GM19455 (cell line): ENCODE data around the gene IFT81.
A peak's percentile ranks its signal among the peaks of the same experiment; 100 is the strongest.
"Not testable (repeated sequence)": the region's sequence is repeated elsewhere in the genome, so short reads cannot be mapped to it uniquely, and the experiment has no call there.

Source experiments
- ATAC-seq: cut with Tn5 transposase; IDR thresholded peaks from one replicate; pipeline ENCODE4 v1.9.1; 2021; ENCODE audit not compliant: unreplicated experiment

IFT81 gene

DNA sequence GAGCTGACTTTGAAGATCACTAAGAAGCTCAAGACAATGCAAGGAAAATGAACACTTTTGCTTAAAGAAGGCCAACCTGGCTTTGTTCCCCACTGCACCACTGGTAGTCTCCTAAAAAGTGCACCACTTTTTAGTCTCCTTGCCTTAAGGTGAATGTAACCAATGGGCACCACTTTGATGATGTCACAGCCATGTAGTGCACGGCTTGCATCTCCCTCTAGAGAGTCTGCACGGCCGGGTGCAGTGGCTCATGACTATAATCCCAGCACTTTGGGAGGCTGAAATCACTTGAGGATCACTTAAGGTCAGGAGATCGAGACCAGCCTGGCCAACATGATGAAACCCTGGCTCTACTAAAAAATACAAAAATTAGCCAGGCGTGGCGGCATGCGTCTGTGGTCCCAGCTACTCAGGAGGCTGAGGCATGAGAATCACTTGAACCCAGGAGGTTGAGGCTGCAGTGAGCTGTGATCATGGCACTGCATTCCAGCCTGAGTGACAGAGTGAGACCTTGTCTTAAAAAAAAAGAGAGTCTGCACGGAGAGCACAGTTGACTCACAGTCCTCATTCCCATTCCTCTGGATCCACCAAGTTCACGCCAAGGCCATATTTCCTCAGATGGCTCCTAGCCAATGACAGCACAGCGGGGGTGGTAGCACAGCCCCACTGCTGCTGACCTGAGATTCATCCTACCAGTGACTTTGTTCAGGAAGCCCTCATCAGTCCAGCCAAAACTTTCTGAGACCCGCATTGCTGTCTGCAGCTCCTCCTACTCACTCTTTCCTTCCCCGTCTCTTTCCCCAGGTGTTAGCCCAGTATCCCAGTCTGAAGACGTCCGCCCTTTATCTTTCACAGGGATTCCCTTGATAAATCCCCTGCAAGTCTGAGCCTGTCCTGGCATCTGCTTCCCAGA, 16.5 kb upstream of the IFT81 start:
- no peak for ATAC-seq

- ATAC-seq: no peak
Measured at GRCh38 chr12:110108309-110109036, 15.7 kb upstream of the IFT81 start.

DNA sequence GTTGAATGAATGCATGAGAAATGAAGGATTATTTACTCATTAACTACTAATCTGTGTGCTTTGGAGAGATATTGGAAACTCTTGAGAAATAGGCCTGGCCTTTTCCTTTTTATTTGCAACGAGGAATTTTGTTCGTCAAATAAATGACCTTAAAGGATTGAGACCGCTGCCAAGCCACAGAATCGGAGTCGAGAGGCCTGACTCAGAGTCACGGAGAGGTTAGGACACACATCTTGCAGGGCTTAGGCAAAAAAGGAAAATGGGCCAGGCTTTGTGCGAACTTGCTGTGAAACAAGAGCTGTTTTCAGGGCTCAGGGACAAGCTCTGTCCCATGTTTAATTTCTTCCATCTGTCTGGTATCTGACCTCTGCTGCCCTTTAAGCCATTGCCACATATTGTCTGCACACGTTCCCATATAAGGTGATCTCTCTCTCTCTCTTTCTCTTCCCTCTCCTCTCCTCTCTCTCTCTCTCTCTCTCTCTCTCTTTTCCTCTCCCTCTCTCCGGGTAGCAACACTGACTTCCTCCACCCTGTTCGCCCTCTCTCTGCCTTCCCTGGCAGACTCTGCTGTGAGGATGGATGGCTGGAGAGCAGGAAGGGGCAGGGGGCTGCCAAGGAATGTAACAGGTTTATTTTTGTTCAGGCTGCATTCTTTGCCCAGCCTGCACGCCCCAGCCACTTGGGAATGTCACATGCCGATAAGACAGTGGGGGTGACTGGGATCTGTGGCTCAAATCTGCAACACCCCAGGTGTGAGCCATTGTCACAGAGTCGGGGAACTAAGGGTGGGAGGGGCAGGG, 14.9 kb upstream of the IFT81 start:
- ATAC-seq: no peak

DNA sequence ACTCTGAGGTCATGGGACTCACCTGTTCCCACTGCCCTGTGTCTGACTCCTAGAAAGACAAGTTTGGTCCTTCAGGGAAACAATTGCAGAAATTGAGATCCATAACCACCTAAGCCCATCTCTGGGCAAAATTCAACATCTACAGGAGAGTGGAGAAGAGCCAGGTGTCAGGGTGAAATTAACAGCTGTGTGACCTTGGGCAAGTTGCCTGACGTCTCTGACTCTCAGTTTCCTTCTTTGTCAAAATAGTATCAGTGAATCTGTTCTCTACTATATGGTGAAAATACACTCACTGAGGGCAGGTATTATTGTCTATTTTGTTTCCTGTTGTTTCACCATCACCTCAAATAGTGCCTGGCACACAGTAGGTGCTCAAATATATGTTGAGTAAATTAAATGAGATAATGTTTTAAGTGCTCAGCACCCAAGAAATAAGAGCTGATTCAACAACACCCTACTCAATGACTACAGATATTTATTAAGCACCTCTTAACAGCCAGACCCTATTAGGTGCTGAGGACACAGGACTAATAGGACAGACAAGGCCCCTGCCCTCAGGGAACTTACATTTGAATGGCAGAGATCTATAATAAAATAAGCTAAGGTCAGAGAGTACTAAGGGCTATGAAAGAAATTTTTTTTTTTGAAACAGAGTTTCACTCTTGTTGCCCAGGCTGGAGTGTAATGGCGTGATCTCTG, 14.2 kb upstream of the IFT81 start:
- no peak for ATAC-seq

- no peak for ATAC-seq
Measured at GRCh38 chr12:110111476-110112334, 12.5 kb upstream of the IFT81 start.

GRCh38 chr12:110112335-110112660, 11.9 kb upstream of the IFT81 start:
- ATAC-seq: no peak

GRCh38 chr12:110114528-110114937, 9.6 kb upstream of the IFT81 start:
- no peak for ATAC-seq

DNA sequence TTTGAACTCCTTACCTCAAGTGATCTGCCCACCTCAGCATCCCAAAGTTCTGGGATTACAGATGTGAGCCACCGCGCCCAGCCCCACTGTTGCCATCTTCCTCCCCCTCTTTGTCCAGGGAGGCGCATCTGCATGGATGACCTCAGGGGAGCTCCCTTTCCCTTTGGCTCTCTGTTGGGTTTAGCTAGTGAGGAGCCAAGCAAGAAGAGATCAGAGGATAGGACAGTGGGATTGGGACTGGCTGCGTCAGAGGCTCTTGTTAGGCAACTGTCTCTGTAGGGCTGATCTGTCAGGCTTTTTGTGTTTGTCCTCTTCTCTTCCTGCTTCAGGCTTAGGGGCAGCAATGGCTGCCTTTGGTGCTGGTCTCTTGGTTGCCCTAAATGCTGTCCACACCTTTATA, 8.5 kb upstream of the IFT81 start:
- ATAC-seq: no peak

GRCh38 chr12:110116623-110117022, 7.5 kb upstream of the IFT81 start:
- ATAC-seq: no peak

DNA sequence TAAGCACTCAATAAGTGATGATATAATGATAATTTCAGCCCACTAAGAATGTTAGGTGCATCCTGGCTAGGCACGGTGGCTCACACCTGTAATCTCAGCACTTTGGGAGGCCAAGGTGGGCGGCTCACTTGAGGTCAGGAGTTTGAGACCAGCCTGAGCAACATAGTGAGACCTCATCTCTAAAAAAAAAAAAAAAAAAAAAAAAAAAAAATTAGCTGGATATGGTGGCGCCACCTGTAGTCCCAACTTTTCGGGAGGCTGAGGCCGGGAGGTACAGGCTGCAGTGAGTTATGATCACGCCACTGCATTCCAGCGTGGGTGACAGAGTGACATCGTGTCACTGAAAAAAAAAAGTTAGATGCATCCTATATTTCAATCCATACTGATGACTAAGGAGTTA, 6.9 kb upstream of the IFT81 start:
- ATAC-seq: not testable (repeated sequence)

DNA sequence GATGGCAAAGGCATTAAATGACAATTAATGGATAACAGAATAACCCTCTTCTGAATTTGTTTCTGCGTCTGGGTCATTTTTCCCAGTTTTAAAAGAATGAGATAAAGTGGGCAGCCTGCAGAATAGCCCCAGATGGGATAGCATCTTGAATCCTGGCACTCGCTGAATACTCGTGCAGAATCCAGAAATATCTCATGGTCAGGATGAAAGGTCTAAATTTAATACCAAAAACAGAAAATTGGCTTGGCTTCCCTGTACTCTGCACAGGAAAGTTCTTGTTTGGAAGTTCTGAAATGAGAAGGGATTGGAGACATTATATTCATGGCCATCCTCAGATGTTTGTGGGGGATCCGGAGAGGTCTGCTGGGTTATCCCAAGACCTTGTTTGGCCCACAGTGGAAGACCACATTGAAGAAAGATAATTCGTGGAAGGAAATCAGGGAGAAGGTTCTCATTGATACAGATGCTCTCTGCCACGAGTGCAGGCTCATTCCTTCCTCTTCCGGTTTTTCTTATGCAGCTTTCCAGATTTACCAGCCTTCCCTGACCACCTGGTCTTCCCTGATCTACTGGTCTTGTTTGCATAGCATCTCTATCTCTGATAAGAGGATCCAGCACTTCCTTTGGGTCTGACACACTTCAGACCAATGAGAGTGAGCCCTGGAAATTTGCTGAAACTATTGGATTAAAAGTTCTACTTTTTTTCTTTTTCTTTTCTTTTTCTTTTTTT, 6.0 kb upstream of the IFT81 start:
- ATAC-seq: no peak

DNA sequence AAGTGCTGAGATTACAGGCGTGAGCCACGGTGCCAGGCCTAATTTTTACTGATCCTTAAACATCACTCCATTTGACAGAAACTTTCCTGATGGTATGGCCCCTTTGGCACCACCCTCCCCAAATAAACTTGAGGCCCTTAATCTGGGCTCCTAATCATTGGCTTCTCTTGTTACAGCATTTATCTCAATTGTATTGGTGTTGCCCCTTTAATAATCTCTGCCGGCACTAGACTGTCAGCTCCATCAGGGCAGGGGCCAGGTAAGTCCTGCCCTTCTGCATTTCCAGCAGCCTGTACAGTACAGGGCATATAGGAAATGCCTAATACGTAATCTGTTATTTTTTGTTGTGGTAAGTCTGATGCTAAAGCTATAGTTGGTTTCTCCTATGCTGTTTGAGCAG, 1.2 kb upstream of the IFT81 start:
- no peak for ATAC-seq

DNA sequence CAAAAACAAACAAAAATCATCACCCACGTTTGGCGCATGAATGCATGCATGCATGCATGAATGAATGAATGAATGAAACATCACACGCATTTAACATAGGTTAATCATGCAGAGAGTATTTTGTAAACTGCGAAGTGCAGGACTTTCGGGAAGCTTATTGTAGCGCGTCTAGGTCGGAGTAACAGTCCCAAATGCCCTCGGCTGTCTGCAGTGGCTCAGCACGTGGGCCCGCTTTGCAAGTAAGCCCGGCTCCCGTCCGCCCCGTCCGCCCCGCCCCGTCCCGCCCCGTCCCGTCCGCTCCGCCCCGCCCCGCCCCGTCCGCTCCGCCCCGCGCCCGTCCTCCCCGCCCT, 263 bp upstream of the IFT81 start:
- ATAC-seq: peak; percentile 56

DNA sequence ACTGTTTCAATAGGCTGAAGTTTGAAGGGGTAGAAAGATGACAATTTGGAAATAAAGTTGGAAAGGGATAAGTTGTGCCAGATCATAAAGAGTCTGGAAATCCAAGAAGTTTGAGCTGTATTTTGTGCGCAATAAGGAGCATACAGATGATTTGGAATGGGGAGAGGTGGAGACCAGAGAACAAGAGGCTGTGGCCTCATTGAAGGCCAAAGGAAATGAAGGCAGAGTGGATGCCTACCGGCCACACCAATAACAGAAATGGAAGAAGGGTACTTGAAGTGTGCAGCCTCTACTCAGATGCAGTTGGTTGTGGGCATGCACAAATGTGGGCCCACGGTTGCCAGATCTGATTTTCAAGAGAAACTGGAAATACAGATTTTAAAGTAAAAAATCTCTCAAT, 2.4 kb downstream of the IFT81 start:
- ATAC-seq: no peak

DNA sequence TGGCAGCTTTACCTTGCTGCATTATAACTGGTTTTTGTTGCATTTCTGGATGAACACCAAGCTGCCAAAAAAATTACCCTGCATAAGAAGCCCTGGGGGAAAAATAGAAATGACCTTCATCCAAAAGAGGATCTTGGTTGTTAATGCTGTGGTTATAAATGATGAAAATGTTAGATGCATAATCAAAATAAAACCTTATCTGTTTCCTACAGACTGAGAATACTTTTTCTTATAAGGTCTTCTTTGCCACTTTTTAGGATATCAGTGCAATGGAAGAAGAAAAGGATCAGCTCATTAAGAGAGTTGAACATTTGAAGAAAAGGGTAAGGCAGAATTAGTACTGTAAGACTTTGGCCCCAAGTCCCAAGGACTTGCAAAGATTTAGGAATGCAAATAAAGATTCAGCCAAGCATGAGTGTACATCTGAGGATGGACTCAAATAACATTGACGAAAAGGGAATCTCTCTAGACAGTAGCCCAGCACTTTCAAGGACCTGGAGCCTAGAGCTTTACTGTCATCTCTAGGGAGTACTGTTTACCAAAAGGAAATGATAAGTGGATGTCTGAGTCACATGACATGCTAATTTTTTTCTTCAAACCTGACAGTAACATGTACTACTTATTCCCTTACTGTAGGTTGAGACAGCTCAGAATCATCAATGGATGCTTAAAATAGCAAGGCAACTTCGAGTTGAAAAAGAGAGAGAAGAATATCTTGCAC, 10.7 kb downstream of the IFT81 start:
- no peak for ATAC-seq

DNA sequence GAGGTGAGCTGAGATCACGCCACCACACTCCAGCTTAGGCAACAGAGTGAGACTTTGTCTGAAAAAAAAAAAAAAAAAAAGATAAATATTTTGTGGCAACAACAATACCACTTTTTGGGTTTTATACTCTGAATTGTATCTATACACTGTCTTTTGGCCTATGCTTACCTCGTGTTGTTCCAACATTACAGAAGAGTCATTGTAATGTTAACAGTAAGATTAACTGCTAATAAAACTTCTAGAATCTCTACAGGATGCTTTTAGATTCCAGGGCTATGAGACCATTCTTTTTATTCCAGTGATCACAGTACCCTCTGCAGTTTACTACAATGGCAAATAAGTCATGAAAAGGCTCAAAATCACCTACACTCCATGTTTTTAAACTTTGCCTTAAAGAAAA, 11.6 kb downstream of the IFT81 start:
- ATAC-seq: no peak

- ATAC-seq: no peak
Measured at GRCh38 chr12:110137786-110138185, 13.6 kb downstream of the IFT81 start.

- ATAC-seq: no peak
Measured at GRCh38 chr12:110141389-110141788, 17.2 kb downstream of the IFT81 start.

DNA sequence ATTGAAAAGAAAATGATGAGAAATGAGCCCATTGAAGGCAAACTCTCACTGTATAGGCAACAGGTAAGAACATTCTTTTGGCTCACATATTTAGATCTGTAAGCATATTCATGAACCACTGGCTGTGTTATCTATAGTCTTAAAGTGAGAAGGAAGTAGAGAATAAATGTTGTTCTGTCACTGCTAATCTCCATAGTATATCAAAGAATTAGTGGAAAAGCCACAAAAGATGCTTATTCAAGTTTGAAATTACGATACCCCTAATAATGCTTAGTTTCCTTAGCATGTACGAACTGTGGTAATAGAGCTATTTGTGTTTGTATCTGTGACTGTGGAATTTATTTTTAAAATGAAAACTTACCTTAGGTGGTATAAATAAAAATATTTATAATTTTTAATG, 22.8 kb downstream of the IFT81 start:
- no peak for ATAC-seq
